ENCODE measurements around the gene KLRB1.

GRCh38 chr12:9619411-9620179, 11.9 kb upstream of the KLRB1 start:
- TF ChIP-seq ZC3H10 (CRISPR knock-in tag; IDR thresholded peaks at IDR 0.05) (no peak), ARNTL (CRISPR knock-in tag; IDR thresholded peaks at IDR 0.05; ENCODE audit: borderline replicate concordance, low read depth) (no peak), BACH2 (CRISPR knock-in tag; IDR thresholded peaks at IDR 0.05; ENCODE audit: borderline replicate concordance) (no peak), TCF4 (CRISPR knock-in tag; IDR thresholded peaks at IDR 0.05; ENCODE audit: borderline replicate concordance) (no peak), TOX (CRISPR knock-in tag; IDR thresholded peaks at IDR 0.05; ENCODE audit: borderline replicate concordance) (no peak), SNAI2 (CRISPR knock-in tag; IDR thresholded peaks at IDR 0.05) (no peak), PATZ1 (CRISPR knock-in tag; IDR thresholded peaks at IDR 0.05; ENCODE audit: borderline replicate concordance) (no peak), CSRNP3 (CRISPR knock-in tag; IDR thresholded peaks at IDR 0.05) (no peak), ZFP3 (CRISPR knock-in tag; IDR thresholded peaks at IDR 0.05) (no peak), ZFP30 (CRISPR knock-in tag; IDR thresholded peaks at IDR 0.05) (no peak), TSHZ2 (CRISPR knock-in tag; IDR thresholded peaks at IDR 0.05) (no peak), POU6F1 (CRISPR knock-in tag; IDR thresholded peaks at IDR 0.05; ENCODE audit: borderline replicate concordance, low read depth) (no peak), ZNF8 (CRISPR knock-in tag; IDR thresholded peaks at IDR 0.05) (no peak)
